Measurements from ENCODE around the gene CBFA2T2.
A peak's percentile ranks its signal among the peaks of the same experiment; 100 is the strongest.
"Not testable (repeated sequence)": the region's sequence is repeated elsewhere in the genome, so short reads cannot be mapped to it uniquely, and the experiment has no call there.

The CBFA2T2 gene

DNA sequence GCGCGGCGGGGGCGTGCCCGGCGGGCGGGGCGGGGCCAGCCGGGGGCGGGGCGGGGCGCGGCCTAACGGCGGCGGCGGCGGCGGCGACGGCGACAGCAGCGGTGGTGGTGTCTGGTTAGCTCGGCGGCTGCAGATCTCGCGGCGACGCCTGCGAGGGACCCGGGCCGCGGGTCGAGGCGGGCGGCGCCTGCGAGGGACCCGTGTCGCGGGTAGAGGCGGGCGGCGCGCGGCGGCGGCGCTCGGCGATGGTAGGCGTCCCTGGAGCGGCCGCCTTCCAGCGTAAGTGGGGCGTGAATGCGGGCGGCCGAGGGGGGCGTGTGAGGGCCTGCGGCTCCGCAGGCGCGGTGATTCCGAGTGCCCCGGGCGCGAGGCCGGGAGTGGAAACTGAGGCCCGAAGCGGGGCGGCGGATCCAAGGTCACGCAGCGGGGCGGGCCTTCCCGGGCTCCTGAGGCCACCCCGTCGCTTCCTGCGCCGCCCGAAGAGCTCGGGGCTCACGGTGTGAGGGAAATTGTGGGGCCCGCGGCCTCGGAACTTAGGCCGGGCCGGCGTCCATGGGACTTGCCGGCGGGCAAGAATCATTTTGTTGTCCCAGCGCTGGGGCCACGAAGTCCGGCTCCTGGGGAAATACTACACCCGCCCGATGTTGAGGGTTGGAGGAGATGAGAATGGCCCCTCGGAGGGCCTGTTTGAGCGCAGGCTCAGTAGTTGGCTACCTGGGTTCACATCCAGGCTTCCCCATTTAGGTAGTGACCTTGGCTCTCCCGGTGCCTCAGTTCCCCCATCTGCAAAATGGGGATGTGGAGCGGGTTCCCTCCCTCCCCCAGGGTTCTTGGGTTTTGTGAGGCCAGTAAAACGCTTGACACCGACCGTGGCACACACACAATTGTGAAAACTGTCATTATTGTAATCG is at the start of gene CBFA2T2:
Gene CBFA2T2, plus strand, starts transcription at position 74 of the 911 bp plus-strand sequence. Its CDS starts 172 bp downstream, at position 246.
- DNase-seq (ENCODE audit: low read depth, low spot score), result peak; percentile 12

DNA sequence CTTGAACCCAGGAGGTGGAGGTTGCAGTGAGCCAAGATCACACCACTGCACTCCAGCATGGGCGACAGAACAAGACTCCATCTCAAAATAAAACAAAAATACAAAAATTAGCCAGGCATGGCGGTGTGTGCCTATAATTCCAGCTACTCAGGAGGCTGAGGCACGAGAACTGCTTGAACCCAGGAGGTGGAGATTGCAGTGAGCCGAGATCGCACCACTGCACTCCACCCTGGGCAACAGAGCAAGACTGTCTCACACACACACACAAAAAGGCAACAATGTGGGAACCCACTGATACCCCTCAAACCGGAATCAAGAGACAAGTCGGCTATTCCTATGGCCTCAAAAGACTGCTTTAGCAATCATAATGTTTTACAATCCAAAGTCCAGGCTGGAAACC is 49.3 kb upstream of the CBFA2T2 start:
- not testable (repeated sequence) for DNase-seq (ENCODE audit: low read depth, low spot score)

DNA sequence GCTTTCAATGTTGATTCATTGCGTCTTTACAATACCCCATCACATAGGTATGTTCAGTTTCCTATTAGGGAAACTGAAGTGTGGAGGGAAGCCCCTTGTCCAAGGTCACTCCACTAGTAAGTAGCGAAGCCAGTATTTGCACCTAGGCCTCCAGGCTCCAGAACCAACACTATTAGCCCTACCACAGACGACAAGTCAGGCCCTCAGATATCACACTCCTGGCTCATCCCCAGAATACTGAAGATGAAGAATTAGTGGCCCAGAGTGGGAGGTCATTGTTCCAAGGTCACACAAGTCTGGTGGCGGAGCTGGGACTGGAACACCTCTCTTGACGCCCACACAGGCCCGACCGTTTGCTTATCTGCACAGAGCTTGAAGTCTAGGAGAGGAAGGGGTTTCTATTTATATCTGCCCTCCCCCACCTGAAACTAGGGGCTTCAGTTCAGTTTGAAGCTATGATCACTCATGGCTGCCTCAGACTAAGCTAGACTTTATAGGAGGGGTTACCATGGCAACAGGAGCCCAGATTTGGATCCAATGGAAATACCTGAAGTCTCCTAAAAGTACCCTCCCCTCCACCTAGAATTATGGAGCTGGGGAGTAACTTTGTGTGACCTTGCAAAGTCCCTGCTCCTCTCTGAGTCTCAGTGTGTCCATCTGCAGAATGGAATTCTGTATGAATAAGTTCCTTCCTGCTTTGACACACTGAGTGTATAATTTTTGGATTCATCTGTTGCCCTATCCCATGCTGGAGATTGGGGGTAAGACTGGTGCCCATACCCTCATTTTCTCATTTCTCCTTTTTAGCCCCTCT is 48.5 kb upstream of the CBFA2T2 start:
- DNase-seq (ENCODE audit: low read depth, low spot score), result no peak

GRCh38 chr20:33442136-33443005 is 47.5 kb upstream of the CBFA2T2 start:
- no peak for DNase-seq (ENCODE audit: low read depth, low spot score)

DNA sequence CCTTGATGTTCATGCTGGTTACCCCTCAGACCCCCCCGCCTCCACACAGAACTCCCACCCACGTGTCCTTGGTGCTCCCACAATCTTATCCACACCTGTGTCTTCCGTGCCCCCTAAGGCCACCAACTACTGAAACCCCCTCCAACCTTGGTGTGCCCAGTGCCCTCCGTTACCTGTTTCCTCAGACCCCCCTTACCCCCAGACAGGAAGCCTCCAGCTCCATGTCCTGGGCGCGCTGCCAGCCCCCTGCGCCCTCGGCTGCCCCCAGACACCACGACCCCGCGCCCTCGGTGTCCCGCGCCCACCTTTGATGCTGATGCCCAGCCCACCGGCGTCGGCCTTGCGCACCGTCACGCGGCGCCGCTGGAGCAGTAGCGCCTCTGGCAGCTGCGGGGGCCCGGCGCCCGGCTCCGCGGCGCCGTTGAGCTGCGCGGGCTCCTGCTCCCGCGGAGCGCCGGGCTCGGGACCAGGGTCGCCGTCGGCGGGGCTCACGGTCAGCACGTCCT is 46.8 kb upstream of the CBFA2T2 start:
- no peak for DNase-seq (ENCODE audit: low read depth, low spot score)

- peak; percentile 24 for DNase-seq (ENCODE audit: low read depth, low spot score)
Measured at GRCh38 chr20:33443512-33444239, 46.2 kb upstream of the CBFA2T2 start, which contains the start of gene SNTA1. SNTA1 (minus strand) TSS chr20:33443763; CDS start chr20:33443620, 143 bp downstream.

GRCh38 chr20:33444797-33445560 is 44.9 kb upstream of the CBFA2T2 start:
- no peak for DNase-seq (ENCODE audit: low read depth, low spot score)

DNA sequence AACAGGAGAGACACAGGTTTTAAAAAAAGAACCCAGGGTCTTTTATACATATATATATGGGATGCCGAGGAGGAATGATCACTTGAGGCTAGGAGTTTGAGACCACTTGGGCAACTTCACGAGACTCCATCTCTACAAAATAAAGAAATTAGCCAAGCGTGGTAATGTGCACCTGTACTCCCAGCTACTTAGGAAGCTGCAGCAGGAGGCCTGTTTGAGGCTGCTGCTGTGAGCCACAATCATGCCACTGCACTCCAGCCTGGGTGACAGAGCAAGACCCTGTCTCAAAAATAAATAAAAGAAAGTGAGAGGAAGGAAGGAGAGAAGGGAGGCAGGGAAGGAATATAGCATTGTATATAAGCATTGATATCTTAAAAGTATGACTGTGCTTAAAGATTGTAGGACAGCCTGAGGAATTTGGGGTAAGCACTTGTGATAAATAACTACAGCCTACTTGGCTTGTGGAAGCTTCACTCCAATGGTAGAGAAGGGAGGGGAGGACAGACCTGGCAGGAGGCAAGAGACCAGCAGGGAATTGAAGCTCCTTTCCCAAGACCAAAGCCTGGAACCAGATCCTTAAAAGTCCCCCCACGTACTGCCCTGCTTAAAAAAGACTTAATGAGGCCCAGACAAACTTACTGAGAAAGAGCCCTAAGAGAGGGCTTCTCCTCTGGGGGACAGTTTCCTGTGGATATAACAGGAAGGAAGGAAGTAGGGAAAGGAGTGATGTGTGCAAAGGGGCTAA is 43.8 kb upstream of the CBFA2T2 start:
- DNase-seq (ENCODE audit: low read depth, low spot score), result no peak

DNA sequence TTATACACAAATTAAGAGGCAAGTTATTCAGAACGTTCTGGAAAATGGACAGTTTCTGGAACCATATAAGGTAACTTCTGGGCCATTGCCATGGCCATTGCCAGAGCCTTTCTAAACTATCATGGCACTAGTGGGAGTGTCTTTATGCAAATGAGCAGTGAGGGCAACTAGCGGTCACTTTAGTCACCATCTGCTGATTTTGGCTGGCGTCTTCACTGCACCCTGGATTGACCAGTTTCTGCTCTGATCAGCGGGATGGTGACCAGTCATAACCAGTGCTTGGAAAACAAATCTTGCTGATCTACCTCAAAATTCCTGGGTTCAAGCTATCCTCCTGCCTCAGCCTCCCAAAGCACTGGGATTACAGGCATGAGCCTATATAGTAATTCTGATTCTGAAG is 39.0 kb upstream of the CBFA2T2 start:
- no peak for DNase-seq (ENCODE audit: low read depth, low spot score)

DNA sequence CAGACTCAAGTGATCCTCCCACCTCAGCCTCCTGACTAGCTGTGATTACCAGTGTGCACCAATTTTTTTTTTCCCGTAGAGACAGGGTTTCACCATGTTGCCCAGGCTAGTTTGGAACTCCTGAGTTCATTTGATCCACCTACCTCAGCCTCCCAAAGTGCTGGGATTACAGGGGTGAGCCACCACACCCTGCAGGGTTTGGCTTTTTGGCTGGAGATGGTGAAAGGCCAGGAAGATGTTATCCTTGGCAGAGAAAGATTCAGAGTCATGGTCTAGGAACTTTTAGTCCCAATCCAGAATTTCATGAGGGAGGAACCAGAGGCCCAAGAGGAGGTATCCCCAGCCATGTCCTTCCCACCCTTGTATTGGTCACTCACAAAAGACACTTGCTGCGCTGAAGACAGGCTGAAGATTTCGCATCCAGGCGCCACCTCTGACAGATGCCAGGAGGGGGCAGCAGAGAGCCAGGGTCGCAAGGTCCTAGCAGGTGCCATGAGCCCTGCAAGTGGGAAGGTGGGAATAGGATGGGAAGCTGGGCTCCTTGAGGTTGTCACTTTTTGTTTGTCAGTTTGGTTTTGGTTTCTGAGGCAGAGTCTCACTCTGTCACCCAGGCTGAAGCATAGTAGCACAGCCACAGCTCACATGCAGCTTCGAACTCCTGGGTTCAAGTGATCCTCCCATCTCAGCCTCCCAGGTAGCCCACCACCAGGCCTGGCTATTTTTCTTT is 32.8 kb upstream of the CBFA2T2 start:
- DNase-seq (ENCODE audit: low read depth, low spot score), result peak; percentile 41

- no peak for DNase-seq (ENCODE audit: low read depth, low spot score)
Measured at GRCh38 chr20:33459599-33459998, 30.3 kb upstream of the CBFA2T2 start.

- DNase-seq (ENCODE audit: low read depth, low spot score), result no peak
Measured at GRCh38 chr20:33460711-33461110, 29.2 kb upstream of the CBFA2T2 start.

DNA sequence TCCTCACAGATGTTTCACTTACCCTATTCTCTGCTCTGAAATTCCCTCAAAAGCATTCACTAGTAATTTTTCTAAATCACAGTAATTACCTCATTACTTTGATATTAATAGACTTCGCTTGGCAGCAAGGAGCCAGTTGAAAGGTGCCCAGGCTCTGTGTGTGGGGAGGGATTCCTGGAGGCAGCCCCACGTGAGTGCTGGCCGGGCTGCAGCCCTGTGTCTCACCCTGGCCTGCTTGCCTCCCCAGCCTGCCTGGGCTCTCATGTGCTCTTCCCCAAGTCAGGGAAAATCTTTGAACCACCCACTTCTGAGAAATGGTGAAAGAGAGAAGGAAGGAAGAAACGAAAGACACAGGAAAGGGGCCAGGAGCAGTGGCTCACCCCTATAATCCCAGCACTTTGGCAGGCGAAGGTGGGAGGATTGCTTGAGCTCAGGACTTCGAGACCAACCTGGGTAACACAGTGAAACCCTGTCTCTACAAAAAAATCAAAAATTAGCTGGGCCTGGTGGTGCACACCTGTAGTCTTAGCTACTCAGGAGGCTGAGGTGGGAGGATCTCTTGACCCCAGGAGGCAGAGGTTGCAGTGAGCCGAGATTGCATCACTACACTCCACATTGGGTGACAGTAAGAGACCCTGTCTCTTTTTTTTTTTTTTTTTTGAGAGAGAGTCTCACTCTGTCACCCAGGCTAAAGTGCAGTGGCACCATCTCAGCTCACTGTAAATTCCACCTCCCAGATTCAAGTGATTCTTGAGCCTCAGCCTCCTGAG is 26.4 kb upstream of the CBFA2T2 start:
- DNase-seq (ENCODE audit: low read depth, low spot score), result no peak

- DNase-seq (ENCODE audit: low read depth, low spot score), result not testable (repeated sequence)
Measured at GRCh38 chr20:33464759-33465158, 25.1 kb upstream of the CBFA2T2 start.

GRCh38 chr20:33465481-33466302 is 24.2 kb upstream of the CBFA2T2 start:
- DNase-seq (ENCODE audit: low read depth, low spot score), result no peak

DNA sequence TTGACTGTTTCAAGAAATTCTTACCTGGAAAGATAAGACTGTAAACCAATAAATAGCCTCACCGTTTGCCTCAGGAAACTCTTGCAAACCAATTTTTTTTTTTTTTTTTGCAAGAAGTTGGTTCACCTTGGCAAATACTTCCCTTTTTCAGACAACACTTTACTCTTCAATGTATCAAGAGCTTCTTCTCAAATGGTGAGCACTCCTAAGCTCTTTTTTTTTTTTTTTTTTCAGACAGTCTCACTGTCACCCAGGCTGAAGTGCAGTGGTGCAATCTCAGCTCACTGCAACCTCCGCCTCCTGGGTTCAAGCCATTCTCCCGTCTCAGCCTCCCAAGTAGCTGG is 23.6 kb upstream of the CBFA2T2 start:
- no peak for DNase-seq (ENCODE audit: low read depth, low spot score)

DNA sequence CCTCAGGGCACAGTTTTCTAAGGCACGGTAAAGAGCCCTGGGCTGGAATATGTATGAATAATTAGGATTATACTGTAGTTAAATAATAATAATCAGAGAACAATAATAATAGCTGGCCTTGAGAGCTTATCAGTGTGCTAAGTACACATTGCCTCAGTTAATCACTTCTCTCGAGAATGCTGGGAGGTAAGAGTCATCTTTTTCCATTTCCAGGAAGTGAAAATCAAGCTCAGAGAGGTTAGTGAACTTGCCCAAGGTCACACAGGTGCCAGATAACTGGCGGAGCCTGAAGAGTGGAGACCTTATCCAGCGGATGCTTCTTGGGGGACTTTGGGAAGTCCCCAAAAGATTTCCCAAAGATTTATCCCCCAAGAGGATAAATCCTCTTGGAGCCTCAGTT is 19.4 kb upstream of the CBFA2T2 start:
- no peak for DNase-seq (ENCODE audit: low read depth, low spot score)

Data from smooth muscle cell of the brain vasculature (primary cell).